ENCODE data around the gene MEIOB.

The MEIOB gene

DNA sequence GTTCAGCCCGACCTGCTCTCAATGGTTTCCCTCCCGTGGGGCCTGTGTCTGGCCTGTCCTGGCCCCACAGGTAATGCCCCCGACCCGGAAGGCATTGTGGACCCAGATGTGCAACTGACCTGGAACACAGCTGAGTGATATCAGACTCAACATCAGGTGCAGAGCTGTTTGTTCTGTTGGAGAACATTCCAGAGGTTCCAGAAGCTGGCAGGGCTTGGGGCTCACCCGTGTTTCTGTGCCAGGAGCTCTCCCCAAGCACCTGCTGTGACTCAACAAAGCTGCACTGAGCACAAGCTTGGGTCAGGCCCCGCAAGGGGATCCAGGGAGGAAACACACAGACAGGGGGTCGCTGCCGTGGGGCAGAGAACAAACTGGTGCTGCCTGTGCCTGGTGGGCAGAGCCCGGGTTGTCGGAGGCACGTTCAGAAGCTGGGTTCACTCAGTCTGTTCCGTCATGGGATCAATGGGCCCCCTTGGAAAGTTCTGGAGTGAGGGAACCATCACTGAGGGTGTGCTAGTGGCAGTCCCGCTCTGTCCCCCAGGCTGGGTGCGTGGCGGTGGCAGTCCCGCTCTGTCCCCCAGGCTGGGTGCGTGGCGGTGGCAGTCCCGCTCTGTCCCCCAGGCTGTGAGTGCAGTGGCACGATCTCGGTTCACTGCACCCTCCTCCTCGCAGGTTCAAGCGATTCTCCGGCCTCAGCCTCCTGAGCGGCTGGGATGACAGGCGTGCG is 24.1 kb upstream of the MEIOB start:
- DNase-seq (ENCODE audit: low spot score): no peak
- TF ChIP-seq, protein P1, sequence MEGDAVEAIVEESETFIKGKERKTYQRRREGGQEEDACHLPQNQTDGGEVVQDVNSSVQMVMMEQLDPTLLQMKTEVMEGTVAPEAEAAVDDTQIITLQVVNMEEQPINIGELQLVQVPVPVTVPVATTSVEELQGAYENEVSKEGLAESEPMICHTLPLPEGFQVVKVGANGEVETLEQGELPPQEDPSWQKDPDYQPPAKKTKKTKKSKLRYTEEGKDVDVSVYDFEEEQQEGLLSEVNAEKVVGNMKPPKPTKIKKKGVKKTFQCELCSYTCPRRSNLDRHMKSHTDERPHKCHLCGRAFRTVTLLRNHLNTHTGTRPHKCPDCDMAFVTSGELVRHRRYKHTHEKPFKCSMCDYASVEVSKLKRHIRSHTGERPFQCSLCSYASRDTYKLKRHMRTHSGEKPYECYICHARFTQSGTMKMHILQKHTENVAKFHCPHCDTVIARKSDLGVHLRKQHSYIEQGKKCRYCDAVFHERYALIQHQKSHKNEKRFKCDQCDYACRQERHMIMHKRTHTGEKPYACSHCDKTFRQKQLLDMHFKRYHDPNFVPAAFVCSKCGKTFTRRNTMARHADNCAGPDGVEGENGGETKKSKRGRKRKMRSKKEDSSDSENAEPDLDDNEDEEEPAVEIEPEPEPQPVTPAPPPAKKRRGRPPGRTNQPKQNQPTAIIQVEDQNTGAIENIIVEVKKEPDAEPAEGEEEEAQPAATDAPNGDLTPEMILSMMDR (IDR thresholded peaks at IDR 0.05): no peak
- no peak overlapping the region for H3K4me3 ChIP-seq
- no peak overlapping the region for H3K27ac ChIP-seq

- TF ChIP-seq, protein P1 (IDR thresholded peaks at IDR 0.05): no peak
- no peak overlapping the region for H3K4me3 ChIP-seq
- H3K27ac ChIP-seq: no peak overlapping the region
- no peak for DNase-seq (ENCODE audit: low spot score)
These were observed 23.1 kb upstream of the MEIOB start for GRCh38 chr16:1895068-1895467.

DNA sequence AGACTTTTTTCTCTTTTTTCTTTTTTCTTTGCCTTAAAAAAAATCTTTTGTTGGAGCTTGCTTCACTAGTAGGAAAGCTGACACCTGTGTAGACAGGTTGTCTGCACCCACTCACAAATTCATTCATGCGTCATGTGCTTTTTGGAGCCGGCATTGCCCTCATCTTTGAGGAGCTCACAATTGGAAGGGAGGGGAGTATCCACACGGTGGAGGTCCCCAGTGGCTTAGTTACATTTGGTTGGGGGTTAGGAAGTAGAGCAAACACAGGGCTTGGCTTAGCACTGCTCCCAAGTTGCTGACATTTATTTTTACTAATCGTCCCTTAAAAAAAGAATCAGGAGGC is 18.7 kb upstream of the MEIOB start:
- TF ChIP-seq, protein P1 (IDR thresholded peaks at IDR 0.05): no peak

DNA sequence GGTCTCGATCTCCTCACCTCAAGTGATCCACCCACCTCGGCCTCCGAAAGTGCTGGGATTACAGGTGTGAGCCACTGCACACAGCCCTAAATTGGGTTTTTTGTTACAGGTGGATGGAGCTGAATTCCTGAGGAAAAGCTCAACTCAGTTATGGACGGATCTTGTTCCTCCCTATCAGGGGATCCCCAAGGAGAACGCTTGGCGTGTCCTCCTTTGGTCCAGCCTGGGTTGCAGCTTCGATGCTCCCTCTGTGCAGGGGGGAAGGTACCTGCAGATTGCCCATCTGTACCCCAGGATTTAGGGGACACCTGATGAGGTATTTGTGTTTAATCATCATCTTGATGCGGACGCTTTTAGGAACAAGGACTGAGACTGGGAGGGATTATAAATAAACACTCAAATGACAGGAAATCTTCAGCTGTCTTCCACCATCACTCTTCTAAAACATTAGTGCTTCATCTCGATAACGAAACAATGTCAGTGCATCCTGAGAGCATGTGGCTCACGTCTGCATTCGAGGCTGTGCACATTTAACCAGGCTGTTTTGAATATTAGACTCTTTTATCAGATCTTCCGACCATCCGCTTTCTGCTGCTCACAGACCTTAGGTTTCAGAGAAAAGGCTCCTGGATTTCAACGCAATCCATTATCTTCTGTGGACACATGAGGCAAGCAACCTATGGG is 18.2 kb upstream of the MEIOB start:
- Histone ChIP-seq H3K4me3 (no peak overlapping the region), H3K27ac (no peak overlapping the region)
- no peak for DNase-seq (ENCODE audit: low spot score)
- TF ChIP-seq, protein P1 (IDR thresholded peaks at IDR 0.05): no peak

More for the DNA sequence above, 18.7 kb upstream of the MEIOB start:
- no peak overlapping the region for H3K4me3 ChIP-seq
- DNase-seq (ENCODE audit: low spot score): no peak
- H3K27ac ChIP-seq: no peak overlapping the region

GRCh38 chr16:1887711-1888354 is 15.9 kb upstream of the MEIOB start:
- no peak for DNase-seq (ENCODE audit: low spot score)
- no peak overlapping the region for H3K27ac ChIP-seq
- TF ChIP-seq, protein P1 (IDR thresholded peaks at IDR 0.05): no peak
- H3K4me3 ChIP-seq: no peak overlapping the region

DNA sequence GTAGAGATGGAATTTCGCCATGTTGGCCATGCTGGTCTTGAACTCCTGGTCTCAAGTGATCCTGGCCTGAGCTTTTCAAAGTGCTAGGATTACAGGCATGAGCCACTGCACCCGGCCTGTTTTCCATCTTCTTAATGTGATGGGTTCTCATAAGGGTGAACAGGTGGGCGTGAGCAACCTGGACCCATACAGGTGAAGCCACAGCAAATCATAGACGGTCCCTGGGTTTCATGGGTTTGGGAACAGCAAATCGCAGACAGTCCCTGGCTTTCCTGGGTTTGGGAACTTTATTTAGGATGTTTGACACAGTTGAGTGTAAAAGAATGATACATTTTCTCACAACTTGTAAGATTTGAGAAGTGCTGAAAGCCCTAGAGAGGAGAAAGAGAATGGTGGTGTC is 12.9 kb upstream of the MEIOB start:
- no peak overlapping the region for H3K27ac ChIP-seq
- H3K4me3 ChIP-seq: no peak overlapping the region
- DNase-seq (ENCODE audit: low spot score): no peak
- TF ChIP-seq, protein P1 (IDR thresholded peaks at IDR 0.05): no peak
